H1 (cell line): ENCODE data around the gene SLC6A18. TPM values are rescaled to one million over a fixed set of nuclear protein-coding genes. Genes with fewer than 3 reads are reported as not detected.

ENCODE experiments used
- CTCF ChIA-PET: fragments of 300-600 bp; sonication (Branson Sonifier 250); formaldehyde crosslinking; loops from one replicate; lab custom pipeline; 2021; ENCODE audit not compliant: partially characterized antibody; lab: Charles Lee
- POLR2A ChIA-PET: fragments of 300-600 bp; sonication (Branson Sonifier 250); formaldehyde crosslinking; loops from one replicate; lab custom pipeline; 2021; ENCODE audit warnings: inconsistent platforms; ENCODE audit not compliant: partially characterized antibody; lab: Charles Lee
- DNase-seq, 2 experiments: peaks; one replicate each; pipeline versions ENCODE4 v3.0.0 to v3.0.0-alpha.2; 2010 to 2022; ENCODE audit warnings: low spot score in 2 of 2, low read depth in 1 of 2, mixed read lengths in 1 of 2
- FAIRE-seq: peaks from 2 replicates; lab custom pipeline; 2011; peaks lifted over from hg19 to GRCh38; lab: Jason Lieb, UNC
- H2AFZ ChIP-seq: 2 replicates; pipeline ENCODE4 v1.8.1; 2012; ENCODE audit warnings: low read length, inconsistent platforms
- H2AK5ac ChIP-seq: 2 replicates; pipeline ENCODE4 v1.6.1; 2013; ENCODE audit warnings: low read depth, low read length
- H2BK120ac ChIP-seq: replicated peaks from 2 replicates; pipeline ENCODE3; 2013; ENCODE audit warnings: low read depth, low read length, inconsistent platforms
- H2BK12ac ChIP-seq: 2 replicates; pipeline ENCODE4 v1.6.1; 2013; ENCODE audit warnings: low read depth, low read length
- H2BK15ac ChIP-seq: 2 replicates; pipeline ENCODE4 v1.6.1; 2013; ENCODE audit warnings: low read length
- H2BK20ac ChIP-seq: 2 replicates; pipeline ENCODE4 v1.6.1; 2013; ENCODE audit warnings: low read length
- H2BK5ac ChIP-seq: 2 replicates; pipeline ENCODE4 v1.6.1; 2013; ENCODE audit warnings: low read depth, low read length
- H3K14ac ChIP-seq: 2 replicates; pipeline ENCODE4 v1.6.1; 2013; ENCODE audit warnings: inconsistent platforms; ENCODE audit not compliant: insufficient read length
- H3K18ac ChIP-seq: 2 replicates; pipeline ENCODE4 v1.6.1; 2013; ENCODE audit warnings: low read length; ENCODE audit errors: extremely low read depth
- H3K23ac ChIP-seq: 2 replicates; pipeline ENCODE4 v1.6.1; 2013; ENCODE audit warnings: inconsistent platforms; ENCODE audit not compliant: insufficient read length
- H3K23me2 ChIP-seq: 2 replicates; pipeline ENCODE4 v1.6.1; 2013; ENCODE audit warnings: low read depth, low read length
- H3K27ac ChIP-seq: 2 replicates; pipeline ENCODE4 v1.6.1; 2011; ENCODE audit warnings: low read depth, low read length, inconsistent platforms
- H3K27me3 ChIP-seq, 4 experiments: replicated peaks in 1 of 4; 1 replicate in 1 of 4; 2 replicates in 3 of 4; pipeline versions ENCODE4 v1.6.1 to v1.8.1; 2011 to 2013; ENCODE audit warnings: low read length in 3 of 4, mild to moderate bottlenecking in 3 of 4, inconsistent platforms in 2 of 4, mixed read lengths in 2 of 4, moderate library complexity in 1 of 4; ENCODE audit not compliant: control insufficient read depth in 3 of 4, insufficient read depth in 3 of 4; ENCODE audit errors: extremely low read depth in 1 of 4
- H3K36me3 ChIP-seq, 4 experiments: 2 replicates each; pipeline versions ENCODE4 v1.6.1 to v1.8.1; 2011 to 2013; ENCODE audit warnings: mild to moderate bottlenecking in 4 of 4, low read length in 3 of 4, moderate library complexity in 2 of 4, control low read depth in 1 of 4, inconsistent platforms in 1 of 4; ENCODE audit not compliant: insufficient read depth in 4 of 4, control insufficient read depth in 2 of 4
- H3K4ac ChIP-seq: replicated peaks from 2 replicates; pipeline ENCODE3; 2013; ENCODE audit warnings: low read length, low read depth, mixed read lengths, inconsistent platforms; ENCODE audit not compliant: insufficient read length
- H3K4me1 ChIP-seq, 4 experiments: replicated peaks in 1 of 4; 1 replicate in 1 of 4; 2 replicates in 3 of 4; pipeline versions ENCODE4 v1.6.1 to v1.8.1; 2011 to 2013; ENCODE audit warnings: low read length in 3 of 4, inconsistent platforms in 2 of 4, mixed read lengths in 1 of 4; ENCODE audit not compliant: insufficient read depth in 4 of 4, control insufficient read depth in 3 of 4
- H3K4me2 ChIP-seq, 2 experiments: 2 replicates each; pipeline versions ENCODE4 v1.6.1 to v1.8.1; 2011 to 2013; ENCODE audit warnings: low read depth in 2 of 2, low read length in 2 of 2, control low read depth in 1 of 2, inconsistent platforms in 1 of 2, mild to moderate bottlenecking in 1 of 2; ENCODE audit not compliant: insufficient read depth in 1 of 2
- H3K4me3 ChIP-seq, 4 experiments: fragments of 200-600, 300-600 bp in 1 of 4; sonication (generic), shearing (Covaris generic), sonication (Bioruptor Twin) in 1 of 4; 2 replicates each; pipeline versions ENCODE4 v1.5.1 to v1.8.1; 2011 to 2016; ENCODE audit warnings: low read length in 4 of 4, low read depth in 3 of 4, control low read depth in 2 of 4, inconsistent platforms in 2 of 4, mild to moderate bottlenecking in 2 of 4, mixed read lengths in 1 of 4, moderate library complexity in 1 of 4; ENCODE audit not compliant: insufficient read depth in 2 of 4; ENCODE audit errors: extremely low read depth in 1 of 4
- H3K56ac ChIP-seq: replicated peaks from 2 replicates; pipeline ENCODE3; 2013; ENCODE audit warnings: low read depth, mild to moderate bottlenecking, mixed read lengths, low read length, inconsistent platforms; ENCODE audit not compliant: insufficient read length
- H3K79me1 ChIP-seq: 2 replicates; pipeline ENCODE4 v1.6.1; 2013; ENCODE audit warnings: low read depth, low read length, control low read depth
- H3K79me2 ChIP-seq, 2 experiments: 2 replicates each; pipeline versions ENCODE4 v1.6.1 to v1.8.1; 2012 to 2013; ENCODE audit warnings: low read length in 2 of 2, mild to moderate bottlenecking in 2 of 2, inconsistent platforms in 1 of 2; ENCODE audit not compliant: insufficient read depth in 2 of 2, control insufficient read depth in 1 of 2
- H3K9ac ChIP-seq, 4 experiments: replicated peaks in 1 of 4; 1 replicate in 1 of 4; 2 replicates in 3 of 4; pipeline versions ENCODE4 v1.6.1 to v1.8.1; 2011 to 2013; ENCODE audit warnings: low read depth in 3 of 4, low read length in 3 of 4, control low read depth in 2 of 4, mild to moderate bottlenecking in 2 of 4, moderate library complexity in 2 of 4, inconsistent platforms in 1 of 4; ENCODE audit errors: extremely low read depth in 1 of 4
- H3K9me3 ChIP-seq, 2 experiments: 2 replicates each; pipeline versions ENCODE4 v1.6.1 to v1.8.1; 2012 to 2013; ENCODE audit warnings: mild to moderate bottlenecking in 2 of 2, moderate library complexity in 2 of 2, control low read depth in 1 of 2, inconsistent platforms in 1 of 2, low read depth in 1 of 2, low read length in 1 of 2, mixed read lengths in 1 of 2; ENCODE audit not compliant: insufficient read depth in 2 of 2
- H4K20me1 ChIP-seq, 2 experiments: replicated peaks in 1 of 2; 2 replicates each; pipeline versions ENCODE3 to v1.8.1; 2011 to 2013; ENCODE audit warnings: inconsistent platforms in 2 of 2, low read length in 2 of 2, mild to moderate bottlenecking in 1 of 2; ENCODE audit not compliant: insufficient read depth in 2 of 2, control insufficient read depth in 1 of 2
- H4K5ac ChIP-seq: 2 replicates; pipeline ENCODE4 v1.6.1; 2013; ENCODE audit warnings: low read length, low read depth, mixed read lengths, inconsistent platforms; ENCODE audit not compliant: insufficient read length
- H4K8ac ChIP-seq: 2 replicates; pipeline ENCODE4 v1.8.0; 2013; ENCODE audit warnings: mild to moderate bottlenecking, moderate library complexity, low read length, inconsistent platforms; ENCODE audit not compliant: insufficient read depth; ENCODE audit errors: extremely low read depth
- H4K91ac ChIP-seq: replicated peaks from 2 replicates; pipeline ENCODE3; 2013; ENCODE audit warnings: low read length, mixed read lengths, inconsistent platforms; ENCODE audit not compliant: insufficient read length
- BACH1 ChIP-seq: IDR thresholded peaks from 2 replicates; pipeline ENCODE4 v1.6.1; 2012; ENCODE audit warnings: low read length, improper control_type of control experiment
- EP300 ChIP-seq, 2 experiments: IDR thresholded peaks; 1 replicate in 1 of 2; 2 replicates in 1 of 2; pipeline ENCODE4 v1.6.1; 2011 to 2012; ENCODE audit warnings: low read depth in 2 of 2, low read length in 2 of 2, mild to moderate bottlenecking in 2 of 2, borderline replicate concordance in 1 of 2, inconsistent platforms in 1 of 2, moderate library complexity in 1 of 2
- GTF2F1 ChIP-seq: IDR thresholded peaks from 2 replicates; pipeline ENCODE4 v1.6.1; 2012; ENCODE audit warnings: low read depth, low read length, improper control_type of control experiment, borderline replicate concordance
- JUN ChIP-seq: IDR thresholded peaks from 2 replicates; pipeline ENCODE4 v1.6.1; 2011; ENCODE audit warnings: low read depth, mild to moderate bottlenecking, improper control_type of control experiment, low read length
- PHF8 ChIP-seq: fragments of 200-600 bp; sonication (generic); conservative IDR thresholded peaks from 2 replicates; pipeline ENCODE4 v1.7.1; 2012; ENCODE audit warnings: low read depth, mild to moderate bottlenecking, inconsistent platforms, low read length, moderate library complexity
- POLR2A ChIP-seq, 2 experiments: IDR thresholded peaks; 1 replicate in 1 of 2; 2 replicates in 1 of 2; pipeline ENCODE4 v1.6.1; 2011; ENCODE audit warnings: low read depth in 2 of 2, low read length in 2 of 2, mild to moderate bottlenecking in 2 of 2; ENCODE audit errors: control extremely low read depth in 1 of 2
- POU5F1 ChIP-seq: IDR thresholded peaks from 2 replicates; pipeline ENCODE4 v1.6.1; 2011; ENCODE audit warnings: low read depth, mild to moderate bottlenecking, low read length, moderate library complexity
- RNF2 ChIP-seq: fragments of 200-900, 300-1000 bp; sonication (generic); IDR thresholded peaks from 2 replicates; pipeline ENCODE4 v1.7.1; 2016; ENCODE audit warnings: borderline replicate concordance, low read depth, mild to moderate bottlenecking, antibody characterized with exemption, low read length; ENCODE audit not compliant: poor library complexity, severe bottlenecking; ENCODE audit errors: missing control alignments
- SIRT6 ChIP-seq: IDR thresholded peaks from one replicate; pipeline ENCODE4 v1.7.1; 2012; ENCODE audit warnings: low read length, inconsistent platforms
- SP1 ChIP-seq: IDR thresholded peaks from 2 replicates; pipeline ENCODE4 v1.6.1; 2011; ENCODE audit warnings: low read depth, low read length
- TAF1 ChIP-seq: IDR thresholded peaks from 2 replicates; pipeline ENCODE4 v1.6.1; 2011; ENCODE audit warnings: mild to moderate bottlenecking, low read depth, low read length
- TEAD4 ChIP-seq: IDR thresholded peaks from 2 replicates; pipeline ENCODE4 v1.6.1; 2012; ENCODE audit warnings: low read depth, low read length, inconsistent platforms, mixed read lengths
- WGBS, 2 experiments: shearing (Covaris generic) in 1 of 2; methylation state at CpG; one replicate each; pipeline versions ENCODE4 v1.1.6 to v1.1.7; 2013 to 2015; ENCODE audit warnings: low lambda C conversion rate in 2 of 2, mixed read lengths in 2 of 2, inconsistent platforms in 1 of 2, low coverage in 1 of 2, missing lambda C conversion rate in 1 of 2; ENCODE audit not compliant: insufficient replicate concordance in 2 of 2, insufficient coverage in 1 of 2, insufficient read length in 1 of 2; ENCODE audit errors: extremely low coverage in 1 of 2, missing lambda C conversion rate in 1 of 2; 5-methylcytosine and 5-hydroxymethylcytosine counted together
- polyA plus RNA-seq, 7 experiments: library from polyadenylated mRNA; depleted of rRNA in 3 of 7; stranded (reverse) in 5 of 7; unstranded in 2 of 7; fragments of >200 nt in 5 of 7; fragments of 200-250 nt in 2 of 7; gene quantifications; 1 replicate in 5 of 7; 2 replicates in 1 of 7; 4 replicates in 1 of 7; pipeline versions ENCODE4 v1.2.1 to v1.2.3, GENCODE V29; 2011 to 2013; ENCODE audit warnings: missing spikeins in 2 of 7, mixed read lengths in 2 of 7
- total RNA-seq: library from RNA; stranded (reverse); fragmentation: NEBNext Ultra II Directional; extraction: Animal tissue kit (Norgen Biotek cat#: 25700); gene quantifications from 2 replicates; pipeline ENCODE4 v1.2.1, GENCODE V29; 2021
- TF ChIP-seq, protein P1 (sequence below): IDR thresholded peaks from 2 replicates; pipeline ENCODE4 v1.6.1; 2012; ENCODE audit warnings: inconsistent platforms

Gene SLC6A18
- total and polyA plus RNA-seq, 2 of the 8 experiments (the other 6 are each of a cell fraction or from before 2014, with no cell fraction given): not detected

DNA sequence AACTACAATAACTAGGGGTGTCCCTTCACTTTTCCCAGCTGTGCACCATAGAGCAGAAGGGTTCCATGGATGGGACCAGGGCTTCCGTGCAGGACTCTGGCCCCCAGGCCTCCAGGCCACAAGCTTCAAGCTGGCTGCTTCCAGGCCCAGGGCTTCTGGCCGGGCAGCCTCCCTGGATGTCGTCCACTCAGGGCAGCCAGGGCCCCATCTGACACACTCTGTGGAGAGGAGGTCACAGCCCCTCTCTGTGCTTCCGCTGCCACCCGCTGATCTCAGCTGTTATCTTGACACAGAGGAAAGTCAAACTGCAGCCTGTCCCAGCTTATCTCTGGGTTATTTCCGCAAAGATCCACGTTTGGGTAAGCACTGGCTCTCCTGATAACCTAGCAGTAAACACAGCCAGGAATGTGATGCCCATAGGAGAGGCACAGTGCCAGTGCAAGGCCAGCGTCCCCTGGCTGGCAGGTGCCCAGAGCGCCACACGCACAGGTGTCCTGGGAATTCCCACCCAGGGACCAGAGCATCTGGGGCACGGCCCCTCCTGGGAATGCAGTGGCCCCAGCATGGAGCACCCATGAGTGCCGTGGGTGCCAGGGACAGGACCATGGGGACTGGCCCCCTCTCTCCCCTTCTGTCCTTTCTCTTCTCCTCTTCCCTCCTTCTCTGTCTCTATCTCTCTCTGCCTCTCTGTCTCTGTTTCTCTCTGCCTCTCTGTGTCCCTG, 39.4 kb upstream of the SLC6A18 start:
- no peak overlapping the region for H2BK120ac ChIP-seq
- no peak overlapping the region for H4K5ac ChIP-seq
- no peaks in the 10 kb centered on the region for H3K36me3 ChIP-seq
- H3K79me1 ChIP-seq: no peaks in the 10 kb centered on the region
- DNase-seq (no peak), FAIRE-seq (no peak)
- no peak overlapping the region for H3K9ac ChIP-seq
- no peak overlapping the region for H3K27ac ChIP-seq
- H3K23me2 ChIP-seq: no peaks in the 10 kb centered on the region
- H3K56ac ChIP-seq: no peak overlapping the region
- no peak overlapping the region for H3K4me3 ChIP-seq
- no peak overlapping the region for H3K23ac ChIP-seq
- H4K91ac ChIP-seq: no peak overlapping the region
- no peak for TF ChIP-seq EP300 (IDR thresholded peaks at IDR 0.05; ENCODE audit: borderline replicate concordance in 1 of 2, low read depth in 2 of 2, low read length in 2 of 2)
- TF ChIP-seq PHF8: no peak
- TF ChIP-seq SP1: no peak
- no peak for TF ChIP-seq RNF2
- no peak for TF ChIP-seq POU5F1
- no peak for TF ChIP-seq TAF1
- TF ChIP-seq BACH1: no peak
- TF ChIP-seq JUN: no peak
- TF ChIP-seq, protein P1, sequence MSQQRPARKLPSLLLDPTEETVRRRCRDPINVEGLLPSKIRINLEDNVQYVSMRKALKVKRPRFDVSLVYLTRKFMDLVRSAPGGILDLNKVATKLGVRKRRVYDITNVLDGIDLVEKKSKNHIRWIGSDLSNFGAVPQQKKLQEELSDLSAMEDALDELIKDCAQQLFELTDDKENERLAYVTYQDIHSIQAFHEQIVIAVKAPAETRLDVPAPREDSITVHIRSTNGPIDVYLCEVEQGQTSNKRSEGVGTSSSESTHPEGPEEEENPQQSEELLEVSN: no peak
- TF ChIP-seq GTF2F1: no peak
- no peak for TF ChIP-seq SIRT6
- TF ChIP-seq TEAD4: no peak
- no peak for TF ChIP-seq POLR2A (IDR thresholded peaks at IDR 0.05; ENCODE audit: control extremely low read depth in 1 of 2, low read depth in 2 of 2, low read length in 2 of 2)
- H3K27me3 ChIP-seq: no peaks in the 10 kb centered on the region
- no peaks in the 10 kb centered on the region for H4K20me1 ChIP-seq
- no peak overlapping the region for H3K4me2 ChIP-seq
- ChIA-PET CTCF (interaction anchor here (0.9 to 3.6 kb wide), 9 partner anchors 7 to 23 kb away, joined by 3 to 30 read pairs (median 3); no protein-coding TSS in a partner anchor), POLR2A (interaction anchor here (0.6 kb wide), 1 partner anchor 269 kb away, joined by 3 read pairs; no protein-coding TSS in a partner anchor)
- no peak overlapping the region for H3K4ac ChIP-seq
- H2AK5ac ChIP-seq: no peak overlapping the region
- H3K18ac ChIP-seq: no peak overlapping the region
- no peak overlapping the region for H3K14ac ChIP-seq
- H2BK20ac ChIP-seq: no peak overlapping the region
- H3K79me2 ChIP-seq: no peaks in the 10 kb centered on the region
- no peak overlapping the region for H2BK5ac ChIP-seq
- no peak overlapping the region for H2BK15ac ChIP-seq
- H3K9me3 ChIP-seq: peaks cover 0 to 3% of the 10 kb centered on the region in 2 experiments; a peak in 1 of 4 replicates
- H4K8ac ChIP-seq: no peak overlapping the region
- WGBS, 2 experiments: 87% methylated on average over 12 of the region's 12 CpGs; no CpG with 5 or more reads in 1 of the 2 experiments
- peaks cover 0 to 3% (median 0%) of the 10 kb centered on the region in 4 experiments; a peak in 1 of 7 replicates for H3K4me1 ChIP-seq
- no peak overlapping the region for H2BK12ac ChIP-seq
- no peak overlapping the region for H2AFZ ChIP-seq
